Measurements from ENCODE around the gene FBXW5. TPM values are rescaled to one million over a fixed set of nuclear protein-coding genes. Genes with fewer than 3 reads are reported as not detected.

The FBXW5 gene
- total RNA-seq, 1 experiment from 2014 or later, result 70.5 TPM

DNA sequence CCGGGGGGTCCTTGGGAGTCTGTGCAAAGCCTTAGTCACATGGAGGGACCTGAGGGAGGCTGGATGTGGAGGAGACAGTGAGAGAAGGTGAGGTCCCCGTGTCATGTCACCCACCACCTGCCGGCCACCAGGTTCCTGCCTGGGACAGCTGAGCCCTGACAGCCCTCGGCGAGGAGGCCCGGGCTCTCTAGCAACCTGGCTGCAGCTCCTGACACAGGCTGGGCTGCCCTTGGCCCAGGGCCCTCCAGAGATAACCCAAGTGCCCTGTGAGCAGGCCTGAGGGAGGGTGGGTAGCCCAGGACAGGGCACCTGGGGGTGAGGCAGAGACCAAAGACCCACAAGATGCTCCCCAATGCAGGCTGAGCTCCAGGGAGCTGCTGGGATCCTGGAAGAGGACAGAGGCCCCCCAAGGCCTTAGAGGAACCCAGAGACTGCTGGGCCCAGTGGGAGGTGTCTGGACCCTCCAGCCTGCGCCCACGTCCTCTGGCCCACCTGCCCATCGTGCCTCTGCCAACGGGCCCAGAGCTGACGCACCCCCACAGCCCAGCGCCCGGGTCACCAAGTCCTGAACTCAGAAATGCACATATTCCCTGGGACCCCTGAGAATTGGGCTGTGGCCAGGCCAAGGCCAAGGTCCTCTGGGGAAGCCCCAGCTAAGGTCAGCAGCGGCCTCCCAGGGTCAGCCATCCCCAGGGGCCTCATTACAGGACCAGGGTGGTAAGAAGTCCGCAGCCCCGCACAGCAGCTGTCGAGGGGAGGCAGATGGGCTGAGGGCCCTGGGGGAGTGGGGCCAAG is 24.0 kb upstream of the FBXW5 start (continued):
- TF ChIP-seq, protein P1, sequence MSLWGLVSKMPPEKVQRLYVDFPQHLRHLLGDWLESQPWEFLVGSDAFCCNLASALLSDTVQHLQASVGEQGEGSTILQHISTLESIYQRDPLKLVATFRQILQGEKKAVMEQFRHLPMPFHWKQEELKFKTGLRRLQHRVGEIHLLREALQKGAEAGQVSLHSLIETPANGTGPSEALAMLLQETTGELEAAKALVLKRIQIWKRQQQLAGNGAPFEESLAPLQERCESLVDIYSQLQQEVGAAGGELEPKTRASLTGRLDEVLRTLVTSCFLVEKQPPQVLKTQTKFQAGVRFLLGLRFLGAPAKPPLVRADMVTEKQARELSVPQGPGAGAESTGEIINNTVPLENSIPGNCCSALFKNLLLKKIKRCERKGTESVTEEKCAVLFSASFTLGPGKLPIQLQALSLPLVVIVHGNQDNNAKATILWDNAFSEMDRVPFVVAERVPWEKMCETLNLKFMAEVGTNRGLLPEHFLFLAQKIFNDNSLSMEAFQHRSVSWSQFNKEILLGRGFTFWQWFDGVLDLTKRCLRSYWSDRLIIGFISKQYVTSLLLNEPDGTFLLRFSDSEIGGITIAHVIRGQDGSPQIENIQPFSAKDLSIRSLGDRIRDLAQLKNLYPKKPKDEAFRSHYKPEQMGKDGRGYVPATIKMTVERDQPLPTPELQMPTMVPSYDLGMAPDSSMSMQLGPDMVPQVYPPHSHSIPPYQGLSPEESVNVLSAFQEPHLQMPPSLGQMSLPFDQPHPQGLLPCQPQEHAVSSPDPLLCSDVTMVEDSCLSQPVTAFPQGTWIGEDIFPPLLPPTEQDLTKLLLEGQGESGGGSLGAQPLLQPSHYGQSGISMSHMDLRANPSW (CRISPR knock-in tag; conservative IDR thresholded peaks at IDR 0.05; ENCODE audit: low read depth), result no peak
- no peak for TF ChIP-seq NR2C2 (CRISPR knock-in tag; IDR thresholded peaks at IDR 0.05)
- no peak for TF ChIP-seq RELA (CRISPR knock-in tag; IDR thresholded peaks at IDR 0.05; ENCODE audit: borderline replicate concordance)
- TF ChIP-seq, protein P2, sequence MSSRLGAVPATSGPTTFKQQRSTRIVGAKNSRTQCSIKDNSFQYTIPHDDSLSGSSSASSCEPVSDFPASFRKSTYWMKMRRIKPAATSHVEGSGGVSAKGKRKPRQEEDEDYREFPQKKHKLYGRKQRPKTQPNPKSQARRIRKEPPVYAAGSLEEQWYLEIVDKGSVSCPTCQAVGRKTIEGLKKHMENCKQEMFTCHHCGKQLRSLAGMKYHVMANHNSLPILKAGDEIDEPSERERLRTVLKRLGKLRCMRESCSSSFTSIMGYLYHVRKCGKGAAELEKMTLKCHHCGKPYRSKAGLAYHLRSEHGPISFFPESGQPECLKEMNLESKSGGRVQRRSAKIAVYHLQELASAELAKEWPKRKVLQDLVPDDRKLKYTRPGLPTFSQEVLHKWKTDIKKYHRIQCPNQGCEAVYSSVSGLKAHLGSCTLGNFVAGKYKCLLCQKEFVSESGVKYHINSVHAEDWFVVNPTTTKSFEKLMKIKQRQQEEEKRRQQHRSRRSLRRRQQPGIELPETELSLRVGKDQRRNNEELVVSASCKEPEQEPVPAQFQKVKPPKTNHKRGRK (CRISPR knock-in tag; IDR thresholded peaks at IDR 0.05; ENCODE audit: borderline replicate concordance), result no peak
- TF ChIP-seq, protein P3, sequence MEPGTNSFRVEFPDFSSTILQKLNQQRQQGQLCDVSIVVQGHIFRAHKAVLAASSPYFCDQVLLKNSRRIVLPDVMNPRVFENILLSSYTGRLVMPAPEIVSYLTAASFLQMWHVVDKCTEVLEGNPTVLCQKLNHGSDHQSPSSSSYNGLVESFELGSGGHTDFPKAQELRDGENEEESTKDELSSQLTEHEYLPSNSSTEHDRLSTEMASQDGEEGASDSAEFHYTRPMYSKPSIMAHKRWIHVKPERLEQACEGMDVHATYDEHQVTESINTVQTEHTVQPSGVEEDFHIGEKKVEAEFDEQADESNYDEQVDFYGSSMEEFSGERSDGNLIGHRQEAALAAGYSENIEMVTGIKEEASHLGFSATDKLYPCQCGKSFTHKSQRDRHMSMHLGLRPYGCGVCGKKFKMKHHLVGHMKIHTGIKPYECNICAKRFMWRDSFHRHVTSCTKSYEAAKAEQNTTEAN (CRISPR knock-in tag; IDR thresholded peaks at IDR 0.05), result no peak
- TF ChIP-seq NFATC4 (CRISPR knock-in tag; IDR thresholded peaks at IDR 0.05), result no peak
- TF ChIP-seq ZNF121 (CRISPR knock-in tag; IDR thresholded peaks at IDR 0.05), result no peak
- TF ChIP-seq, protein P4, sequence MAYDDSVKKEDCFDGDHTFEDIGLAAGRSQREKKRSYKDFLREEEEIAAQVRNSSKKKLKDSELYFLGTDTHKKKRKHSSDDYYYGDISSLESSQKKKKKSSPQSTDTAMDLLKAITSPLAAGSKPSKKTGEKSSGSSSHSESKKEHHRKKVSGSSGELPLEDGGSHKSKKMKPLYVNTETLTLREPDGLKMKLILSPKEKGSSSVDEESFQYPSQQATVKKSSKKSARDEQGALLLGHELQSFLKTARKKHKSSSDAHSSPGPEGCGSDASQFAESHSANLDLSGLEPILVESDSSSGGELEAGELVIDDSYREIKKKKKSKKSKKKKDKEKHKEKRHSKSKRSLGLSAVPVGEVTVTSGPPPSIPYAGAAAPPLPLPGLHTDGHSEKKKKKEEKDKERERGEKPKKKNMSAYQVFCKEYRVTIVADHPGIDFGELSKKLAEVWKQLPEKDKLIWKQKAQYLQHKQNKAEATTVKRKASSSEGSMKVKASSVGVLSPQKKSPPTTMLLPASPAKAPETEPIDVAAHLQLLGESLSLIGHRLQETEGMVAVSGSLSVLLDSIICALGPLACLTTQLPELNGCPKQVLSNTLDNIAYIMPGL (CRISPR knock-in tag; IDR thresholded peaks at IDR 0.05), result no peak
- TF ChIP-seq RORB (CRISPR knock-in tag; IDR thresholded peaks at IDR 0.05), result no peak
- TF ChIP-seq, protein P5, sequence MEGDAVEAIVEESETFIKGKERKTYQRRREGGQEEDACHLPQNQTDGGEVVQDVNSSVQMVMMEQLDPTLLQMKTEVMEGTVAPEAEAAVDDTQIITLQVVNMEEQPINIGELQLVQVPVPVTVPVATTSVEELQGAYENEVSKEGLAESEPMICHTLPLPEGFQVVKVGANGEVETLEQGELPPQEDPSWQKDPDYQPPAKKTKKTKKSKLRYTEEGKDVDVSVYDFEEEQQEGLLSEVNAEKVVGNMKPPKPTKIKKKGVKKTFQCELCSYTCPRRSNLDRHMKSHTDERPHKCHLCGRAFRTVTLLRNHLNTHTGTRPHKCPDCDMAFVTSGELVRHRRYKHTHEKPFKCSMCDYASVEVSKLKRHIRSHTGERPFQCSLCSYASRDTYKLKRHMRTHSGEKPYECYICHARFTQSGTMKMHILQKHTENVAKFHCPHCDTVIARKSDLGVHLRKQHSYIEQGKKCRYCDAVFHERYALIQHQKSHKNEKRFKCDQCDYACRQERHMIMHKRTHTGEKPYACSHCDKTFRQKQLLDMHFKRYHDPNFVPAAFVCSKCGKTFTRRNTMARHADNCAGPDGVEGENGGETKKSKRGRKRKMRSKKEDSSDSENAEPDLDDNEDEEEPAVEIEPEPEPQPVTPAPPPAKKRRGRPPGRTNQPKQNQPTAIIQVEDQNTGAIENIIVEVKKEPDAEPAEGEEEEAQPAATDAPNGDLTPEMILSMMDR (IDR thresholded peaks at IDR 0.05), result no peak
- no peak for TF ChIP-seq FOXJ3 (CRISPR knock-in tag; IDR thresholded peaks at IDR 0.05; ENCODE audit: borderline replicate concordance)

DNA sequence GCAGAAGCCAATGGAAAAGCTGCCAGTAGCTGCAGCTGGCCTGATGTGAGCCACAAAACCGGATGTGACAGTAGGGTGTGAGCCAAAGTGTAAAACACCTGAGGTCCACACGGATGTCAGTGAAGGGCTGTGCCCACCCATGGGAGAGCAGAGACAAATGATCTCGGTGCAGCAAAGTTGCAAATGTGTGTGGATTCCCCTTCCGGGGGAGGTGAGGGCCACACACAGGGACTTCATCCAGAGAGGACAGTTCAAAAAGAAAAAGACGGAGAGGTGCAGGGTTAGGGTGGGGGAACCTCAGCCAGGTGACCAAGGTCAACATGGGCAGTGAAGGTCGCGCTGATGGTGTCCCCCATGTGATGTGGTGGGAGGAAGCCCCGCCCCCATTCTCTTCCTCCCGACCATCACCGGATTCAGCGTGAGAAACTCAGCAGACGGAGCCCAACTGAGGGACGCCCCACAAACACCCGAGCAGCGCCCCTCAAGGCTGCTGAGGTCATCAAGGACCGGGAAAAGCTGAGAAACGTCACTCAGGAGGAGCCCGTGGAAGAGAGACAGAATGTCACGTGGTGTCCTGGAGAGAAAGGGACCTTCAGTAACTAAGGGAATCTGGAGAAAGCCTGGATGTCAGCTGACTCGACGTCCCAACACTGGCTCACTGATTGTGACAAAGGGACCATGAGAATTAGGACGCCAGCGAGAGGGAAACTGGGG is 21.4 kb upstream of the FBXW5 start:
- peaks cover 10% of the 10 kb centered on the region for H3K4me1 Mint-ChIP-seq
- no peaks in the 10 kb centered on the region for H3K36me3 Mint-ChIP-seq
- no peak for DNase-seq (ENCODE audit: low spot score)
- H3K27ac Mint-ChIP-seq, result peak overlapping the region; percentile 66; the same call in 1 of the 2 replicates
- no peaks in the 10 kb centered on the region for H3K9me3 Mint-ChIP-seq
- no peaks in the 10 kb centered on the region for H3K27me3 Mint-ChIP-seq (ENCODE audit: low read depth)
- H3K4me3 Mint-ChIP-seq, result no peak overlapping the region
- ChIA-PET POLR2A (interaction anchor here (0.6 to 1.0 kb wide), 2 partner anchors 27 to 235 kb away, joined by 3 to 4 read pairs; partner anchors contain the start of gene TPRN), CTCF (interaction anchor here (0.7 to 3.4 kb wide), 9 partner anchors 10 to 544 kb away, joined by 3 to 17 read pairs (median 4); partner anchors contain the start of gene MAN1B1)
- ATAC-seq, result no peak
- TF ChIP-seq ESRRA (CRISPR knock-in tag; IDR thresholded peaks at IDR 0.05; ENCODE audit: borderline replicate concordance) (peak; percentile 87; the same call in 1 of the 2 replicates), NFATC4 (CRISPR knock-in tag; IDR thresholded peaks at IDR 0.05) (no peak), SMAD3 (CRISPR knock-in tag; IDR thresholded peaks at IDR 0.05; ENCODE audit: borderline replicate concordance) (no peak), PRRX2 (CRISPR knock-in tag; IDR thresholded peaks at IDR 0.05) (no peak), GABPB1 (CRISPR knock-in tag; IDR thresholded peaks at IDR 0.05) (no peak), SMAD4 (CRISPR knock-in tag; IDR thresholded peaks at IDR 0.05) (no peak), JAZF1 (CRISPR knock-in tag; IDR thresholded peaks at IDR 0.05) (no peak), SOX15 (CRISPR knock-in tag; IDR thresholded peaks at IDR 0.05) (no peak), ZNF263 (CRISPR knock-in tag; IDR thresholded peaks at IDR 0.05; ENCODE audit: low read depth) (no peak), TP53 (CRISPR knock-in tag; IDR thresholded peaks at IDR 0.05) (no peak)
- TF ChIP-seq, protein P6, sequence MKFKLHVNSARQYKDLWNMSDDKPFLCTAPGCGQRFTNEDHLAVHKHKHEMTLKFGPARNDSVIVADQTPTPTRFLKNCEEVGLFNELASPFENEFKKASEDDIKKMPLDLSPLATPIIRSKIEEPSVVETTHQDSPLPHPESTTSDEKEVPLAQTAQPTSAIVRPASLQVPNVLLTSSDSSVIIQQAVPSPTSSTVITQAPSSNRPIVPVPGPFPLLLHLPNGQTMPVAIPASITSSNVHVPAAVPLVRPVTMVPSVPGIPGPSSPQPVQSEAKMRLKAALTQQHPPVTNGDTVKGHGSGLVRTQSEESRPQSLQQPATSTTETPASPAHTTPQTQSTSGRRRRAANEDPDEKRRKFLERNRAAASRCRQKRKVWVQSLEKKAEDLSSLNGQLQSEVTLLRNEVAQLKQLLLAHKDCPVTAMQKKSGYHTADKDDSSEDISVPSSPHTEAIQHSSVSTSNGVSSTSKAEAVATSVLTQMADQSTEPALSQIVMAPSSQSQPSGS (CRISPR knock-in tag; IDR thresholded peaks at IDR 0.05; ENCODE audit: borderline replicate concordance, low read depth), result no peak
- TF ChIP-seq, protein P7, sequence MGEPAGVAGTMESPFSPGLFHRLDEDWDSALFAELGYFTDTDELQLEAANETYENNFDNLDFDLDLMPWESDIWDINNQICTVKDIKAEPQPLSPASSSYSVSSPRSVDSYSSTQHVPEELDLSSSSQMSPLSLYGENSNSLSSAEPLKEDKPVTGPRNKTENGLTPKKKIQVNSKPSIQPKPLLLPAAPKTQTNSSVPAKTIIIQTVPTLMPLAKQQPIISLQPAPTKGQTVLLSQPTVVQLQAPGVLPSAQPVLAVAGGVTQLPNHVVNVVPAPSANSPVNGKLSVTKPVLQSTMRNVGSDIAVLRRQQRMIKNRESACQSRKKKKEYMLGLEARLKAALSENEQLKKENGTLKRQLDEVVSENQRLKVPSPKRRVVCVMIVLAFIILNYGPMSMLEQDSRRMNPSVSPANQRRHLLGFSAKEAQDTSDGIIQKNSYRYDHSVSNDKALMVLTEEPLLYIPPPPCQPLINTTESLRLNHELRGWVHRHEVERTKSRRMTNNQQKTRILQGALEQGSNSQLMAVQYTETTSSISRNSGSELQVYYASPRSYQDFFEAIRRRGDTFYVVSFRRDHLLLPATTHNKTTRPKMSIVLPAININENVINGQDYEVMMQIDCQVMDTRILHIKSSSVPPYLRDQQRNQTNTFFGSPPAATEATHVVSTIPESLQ (CRISPR knock-in tag; IDR thresholded peaks at IDR 0.05), result no peak

Data from WTC11 (cell line).